Measurements from ENCODE around the gene MYOT.

DNA sequence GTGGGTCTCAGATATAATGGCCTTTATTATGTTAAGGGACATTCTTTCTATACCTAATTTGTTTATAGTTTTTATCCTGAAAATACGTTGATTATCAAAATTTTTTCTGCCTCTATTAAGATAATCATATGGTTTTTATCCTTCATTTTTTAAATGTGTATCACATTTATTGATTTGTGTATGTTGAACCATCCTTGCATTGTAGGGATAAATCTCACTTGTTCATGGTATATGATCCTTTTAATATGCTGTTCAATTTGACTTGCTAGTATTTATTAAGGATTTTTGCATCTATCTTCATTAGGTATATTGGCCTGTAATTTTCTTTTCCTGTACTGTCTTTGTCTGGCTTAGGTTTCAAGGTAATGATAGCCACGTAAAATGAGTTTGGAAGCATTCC, 47.1 kb downstream of the MYOT start:
- TF ChIP-seq CTCF (IDR thresholded peaks at IDR 0.05; ENCODE audit: insufficient read depth, low read length): no peak
- TF ChIP-seq, protein P1, sequence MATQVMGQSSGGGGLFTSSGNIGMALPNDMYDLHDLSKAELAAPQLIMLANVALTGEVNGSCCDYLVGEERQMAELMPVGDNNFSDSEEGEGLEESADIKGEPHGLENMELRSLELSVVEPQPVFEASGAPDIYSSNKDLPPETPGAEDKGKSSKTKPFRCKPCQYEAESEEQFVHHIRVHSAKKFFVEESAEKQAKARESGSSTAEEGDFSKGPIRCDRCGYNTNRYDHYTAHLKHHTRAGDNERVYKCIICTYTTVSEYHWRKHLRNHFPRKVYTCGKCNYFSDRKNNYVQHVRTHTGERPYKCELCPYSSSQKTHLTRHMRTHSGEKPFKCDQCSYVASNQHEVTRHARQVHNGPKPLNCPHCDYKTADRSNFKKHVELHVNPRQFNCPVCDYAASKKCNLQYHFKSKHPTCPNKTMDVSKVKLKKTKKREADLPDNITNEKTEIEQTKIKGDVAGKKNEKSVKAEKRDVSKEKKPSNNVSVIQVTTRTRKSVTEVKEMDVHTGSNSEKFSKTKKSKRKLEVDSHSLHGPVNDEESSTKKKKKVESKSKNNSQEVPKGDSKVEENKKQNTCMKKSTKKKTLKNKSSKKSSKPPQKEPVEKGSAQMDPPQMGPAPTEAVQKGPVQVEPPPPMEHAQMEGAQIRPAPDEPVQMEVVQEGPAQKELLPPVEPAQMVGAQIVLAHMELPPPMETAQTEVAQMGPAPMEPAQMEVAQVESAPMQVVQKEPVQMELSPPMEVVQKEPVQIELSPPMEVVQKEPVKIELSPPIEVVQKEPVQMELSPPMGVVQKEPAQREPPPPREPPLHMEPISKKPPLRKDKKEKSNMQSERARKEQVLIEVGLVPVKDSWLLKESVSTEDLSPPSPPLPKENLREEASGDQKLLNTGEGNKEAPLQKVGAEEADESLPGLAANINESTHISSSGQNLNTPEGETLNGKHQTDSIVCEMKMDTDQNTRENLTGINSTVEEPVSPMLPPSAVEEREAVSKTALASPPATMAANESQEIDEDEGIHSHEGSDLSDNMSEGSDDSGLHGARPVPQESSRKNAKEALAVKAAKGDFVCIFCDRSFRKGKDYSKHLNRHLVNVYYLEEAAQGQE (IDR thresholded peaks at IDR 0.05; ENCODE audit: insufficient replicate concordance, low read depth): no peak

All from HL-60 (cell line).